Stimulated activated CD4-positive, alpha-beta T cell treated with anti-CD3 and anti-CD28 coated beads, Interleukin-2, amount 100 ng/mL, for 4 hours (primary cell): Measurements from ENCODE around the gene AVPR2.

Experiments
- DNase-seq: peaks from one replicate; pipeline ENCODE4 v3.0.0-alpha.2; 2020; ENCODE audit warnings: low read depth

The AVPR2 gene

GRCh38 chrX:153903991-153904957, at the start of gene AVPR2:
Gene AVPR2 (plus strand): TSS chrX:153904673. CDS start chrX:153905146, 473 bp downstream.
- DNase-seq: no peak

DNA sequence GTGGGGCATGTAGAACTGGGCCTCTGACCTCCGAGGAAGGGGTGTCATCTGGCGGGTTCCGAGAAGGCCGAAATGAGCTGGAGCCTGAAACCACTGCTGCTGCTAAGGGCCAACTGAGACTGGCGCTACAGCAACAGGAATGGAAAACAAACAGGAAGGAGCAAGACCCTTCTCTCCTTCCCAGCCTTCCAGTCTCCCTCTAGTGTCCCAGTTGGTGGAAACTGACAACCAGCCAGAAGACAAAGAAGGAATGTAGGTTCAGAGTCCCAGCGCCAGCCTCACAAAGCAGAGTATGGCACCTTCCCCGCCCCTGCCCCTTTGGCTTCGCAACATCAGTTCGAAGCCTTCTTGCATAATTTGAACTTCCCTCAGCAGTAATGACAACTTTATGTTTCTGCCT, 49.8 kb upstream of the AVPR2 start:
- DNase-seq: no peak

DNA sequence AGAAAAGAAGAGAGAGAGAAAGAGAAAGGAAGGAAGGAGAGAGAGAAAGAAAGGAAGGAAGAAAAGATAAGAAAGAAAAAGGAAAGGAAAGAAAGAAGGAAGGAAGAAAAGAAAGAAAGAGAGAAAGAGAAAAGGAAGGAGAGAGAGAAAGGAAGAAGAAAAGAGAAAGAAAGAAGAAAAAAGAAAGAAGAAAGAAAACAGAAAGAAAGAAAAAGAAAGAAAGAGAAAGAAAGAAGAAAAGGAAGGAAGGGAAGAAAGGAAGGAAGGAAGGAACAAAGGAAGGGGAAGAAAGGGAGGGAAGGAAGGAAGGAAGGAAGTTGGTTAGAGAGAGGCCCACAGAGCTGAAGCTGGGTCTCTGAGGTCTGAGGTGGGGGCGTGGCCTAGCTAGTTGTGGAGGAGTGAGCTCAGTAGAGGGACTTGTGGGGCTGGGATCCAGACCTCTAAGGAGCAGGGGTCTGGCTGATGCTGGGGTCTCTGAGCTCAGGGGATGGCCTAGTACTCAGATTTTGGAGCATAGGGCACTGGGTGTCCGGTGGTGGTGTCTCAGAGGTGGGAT, 47.0 kb upstream of the AVPR2 start:
- no peak for DNase-seq

DNA sequence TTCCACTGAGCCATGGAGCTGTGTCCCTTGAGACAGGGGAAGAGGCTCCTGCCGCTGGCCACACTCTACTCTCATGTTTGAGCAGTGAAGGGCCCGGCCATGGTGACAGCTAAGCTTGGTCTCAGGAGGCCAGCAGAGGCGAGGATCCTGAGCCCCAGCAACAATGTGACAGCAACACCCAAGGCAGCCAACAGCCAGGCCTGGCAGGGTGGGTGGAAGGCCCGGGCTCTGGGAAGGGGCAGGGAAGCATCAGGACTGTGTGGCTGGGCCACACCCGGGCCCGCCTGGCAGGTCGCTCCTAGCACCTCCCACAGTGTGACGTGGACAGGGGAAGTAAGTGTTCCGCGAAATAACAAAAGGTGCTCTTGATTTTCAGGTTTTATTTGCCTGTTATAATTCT, 43.3 kb upstream of the AVPR2 start:
- DNase-seq: no peak

GRCh38 chrX:153861733-153862310, 42.7 kb upstream of the AVPR2 start:
- no peak for DNase-seq

DNA sequence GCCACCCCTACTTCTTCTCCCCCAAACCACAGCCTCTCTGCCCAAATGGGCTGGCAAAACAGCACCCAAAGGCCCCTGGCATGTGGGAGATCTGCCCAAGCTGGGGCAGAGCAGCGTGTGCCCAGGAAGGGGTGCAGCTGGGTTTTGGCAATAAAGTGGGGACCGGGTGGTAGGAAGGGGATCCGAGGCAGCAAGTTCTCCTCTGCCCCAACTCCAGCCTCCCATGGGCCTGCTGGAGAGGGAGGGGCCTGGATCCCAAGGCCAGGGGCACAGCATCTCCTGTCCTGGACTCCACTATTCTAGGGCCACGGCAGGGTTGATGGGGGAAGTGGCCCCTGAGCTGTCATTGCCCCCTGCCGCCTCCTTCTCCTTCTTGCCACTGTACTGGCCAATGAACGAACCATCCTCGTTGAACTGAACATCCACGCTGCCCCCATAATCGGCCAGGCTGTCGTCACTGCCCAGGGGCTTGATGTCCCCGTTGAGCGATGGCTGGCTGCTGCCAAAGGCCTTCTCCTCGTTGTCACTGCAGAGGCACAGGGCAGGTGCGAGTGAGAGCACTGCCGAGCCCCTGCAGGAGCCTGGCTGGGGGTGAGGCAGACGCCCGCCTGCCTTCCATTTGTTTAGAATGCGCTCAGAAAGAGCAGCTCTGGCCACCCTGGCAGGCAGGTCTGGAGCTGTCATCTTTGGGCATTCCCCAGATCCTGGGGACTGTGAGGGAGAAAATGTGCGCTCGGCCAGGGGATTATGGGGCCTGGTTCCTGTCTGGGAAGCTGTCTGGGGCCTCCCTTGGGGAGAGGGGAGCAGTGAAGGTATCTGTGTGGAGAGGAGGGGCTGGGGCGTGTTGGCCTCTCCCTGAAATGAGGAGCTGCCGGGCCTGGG, 41.9 kb upstream of the AVPR2 start:
- no peak for DNase-seq

GRCh38 chrX:153863251-153863991, 41.1 kb upstream of the AVPR2 start:
- no peak for DNase-seq

- no peak for DNase-seq
Measured at GRCh38 chrX:153864101-153864500, 40.4 kb upstream of the AVPR2 start.

DNA sequence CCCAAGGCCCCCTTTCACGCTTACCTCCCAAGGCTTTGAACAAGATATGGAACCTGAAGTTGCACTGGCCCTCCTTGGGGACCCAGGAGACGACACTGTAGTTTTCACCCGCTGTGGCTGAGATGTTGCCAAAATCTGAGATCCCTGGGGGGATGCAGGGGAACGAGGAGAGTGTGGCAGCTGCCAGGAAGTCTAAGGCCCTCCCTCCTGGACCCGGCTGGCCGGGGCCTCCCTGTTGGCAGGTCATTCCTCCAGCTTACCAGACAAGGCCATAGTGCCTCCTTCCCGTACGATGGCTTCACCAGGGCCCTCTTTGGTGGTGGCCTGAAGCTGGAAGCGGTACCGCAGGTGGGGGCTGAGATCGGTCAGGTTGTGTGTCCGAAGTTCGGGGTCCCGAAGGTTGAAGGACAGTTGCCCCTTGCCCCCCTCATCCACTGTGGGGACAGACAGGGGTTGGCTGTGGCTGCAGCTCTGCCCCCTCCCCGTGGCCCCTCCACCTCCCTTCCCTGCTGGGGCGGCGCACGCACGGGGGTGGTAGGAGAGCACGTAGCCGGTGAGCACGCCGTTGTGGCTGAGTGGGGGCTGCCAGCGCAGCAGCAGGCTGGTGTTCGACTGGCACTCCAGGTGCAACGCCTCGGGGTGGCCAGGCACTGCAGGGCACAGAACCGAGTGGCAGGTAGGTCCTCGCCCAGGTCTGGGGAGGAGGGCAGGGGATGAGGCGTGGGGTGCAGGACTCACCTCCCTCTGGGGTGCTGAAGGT, 39.7 kb upstream of the AVPR2 start:
- DNase-seq: no peak

- DNase-seq: no peak
Measured at GRCh38 chrX:153865321-153865580, 39.2 kb upstream of the AVPR2 start.

DNA sequence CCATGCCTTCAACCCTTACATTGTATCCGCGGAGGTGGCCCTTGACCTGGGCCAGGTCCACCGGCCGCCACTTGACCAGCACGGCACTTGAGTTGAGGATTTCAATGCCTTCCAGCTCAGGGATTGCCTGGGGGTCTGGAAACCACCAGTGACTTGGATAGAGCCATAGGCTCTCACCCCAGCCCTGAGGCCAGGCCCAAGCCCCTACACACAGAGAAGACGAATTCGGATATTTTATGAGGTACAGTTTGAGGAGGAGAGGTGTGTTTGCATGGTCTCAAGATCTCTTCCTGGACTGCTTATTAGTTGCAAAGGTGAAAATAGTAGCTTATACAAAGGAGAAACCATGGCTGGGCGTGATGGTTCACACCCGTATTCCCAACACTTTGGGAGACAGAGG, 38.8 kb upstream of the AVPR2 start:
- DNase-seq: no peak

- DNase-seq: no peak
Measured at GRCh38 chrX:153866302-153867019, 38.0 kb upstream of the AVPR2 start.

DNA sequence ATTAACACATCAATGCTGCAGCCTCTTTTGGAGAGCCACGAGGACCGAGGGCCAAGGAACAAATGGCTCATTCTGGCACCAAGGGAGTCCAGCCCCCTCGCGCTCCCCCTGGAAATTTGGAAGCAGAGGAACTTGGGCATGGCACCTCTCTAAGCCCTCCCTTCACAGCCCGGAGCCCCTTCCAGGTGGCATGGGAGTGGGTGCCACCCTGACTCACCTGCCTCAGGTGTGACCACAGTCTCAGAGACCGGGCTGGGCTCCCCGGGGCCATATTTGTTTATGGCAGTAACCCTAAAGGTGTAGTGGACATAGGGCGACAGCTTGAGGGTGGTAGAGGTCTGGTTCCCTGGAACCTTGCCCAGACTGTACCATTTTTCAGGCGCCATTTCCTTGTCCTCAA, 37.3 kb upstream of the AVPR2 start:
- no peak for DNase-seq

DNA sequence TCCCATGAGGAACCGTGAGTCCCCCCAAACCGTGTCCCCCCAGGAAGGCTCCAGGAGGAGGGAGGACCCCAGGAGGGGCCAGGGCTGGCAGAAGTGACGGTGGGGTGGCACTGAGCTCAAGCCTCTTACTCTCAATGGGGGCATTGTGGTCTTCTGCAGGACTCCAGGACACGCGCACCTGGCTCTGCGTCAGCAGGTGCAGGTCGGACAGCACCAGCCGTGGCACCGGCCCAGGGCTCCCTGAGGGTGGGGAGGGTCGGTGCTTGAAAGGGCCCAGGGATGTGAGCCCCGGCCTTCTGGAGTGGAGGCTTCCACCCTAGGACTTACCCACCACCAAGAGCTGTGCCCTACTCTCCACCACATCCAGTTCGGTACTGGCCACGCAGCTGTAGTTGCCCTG, 36.8 kb upstream of the AVPR2 start:
- no peak for DNase-seq

GRCh38 chrX:153868576-153869472, 35.6 kb upstream of the AVPR2 start:
- no peak for DNase-seq

DNA sequence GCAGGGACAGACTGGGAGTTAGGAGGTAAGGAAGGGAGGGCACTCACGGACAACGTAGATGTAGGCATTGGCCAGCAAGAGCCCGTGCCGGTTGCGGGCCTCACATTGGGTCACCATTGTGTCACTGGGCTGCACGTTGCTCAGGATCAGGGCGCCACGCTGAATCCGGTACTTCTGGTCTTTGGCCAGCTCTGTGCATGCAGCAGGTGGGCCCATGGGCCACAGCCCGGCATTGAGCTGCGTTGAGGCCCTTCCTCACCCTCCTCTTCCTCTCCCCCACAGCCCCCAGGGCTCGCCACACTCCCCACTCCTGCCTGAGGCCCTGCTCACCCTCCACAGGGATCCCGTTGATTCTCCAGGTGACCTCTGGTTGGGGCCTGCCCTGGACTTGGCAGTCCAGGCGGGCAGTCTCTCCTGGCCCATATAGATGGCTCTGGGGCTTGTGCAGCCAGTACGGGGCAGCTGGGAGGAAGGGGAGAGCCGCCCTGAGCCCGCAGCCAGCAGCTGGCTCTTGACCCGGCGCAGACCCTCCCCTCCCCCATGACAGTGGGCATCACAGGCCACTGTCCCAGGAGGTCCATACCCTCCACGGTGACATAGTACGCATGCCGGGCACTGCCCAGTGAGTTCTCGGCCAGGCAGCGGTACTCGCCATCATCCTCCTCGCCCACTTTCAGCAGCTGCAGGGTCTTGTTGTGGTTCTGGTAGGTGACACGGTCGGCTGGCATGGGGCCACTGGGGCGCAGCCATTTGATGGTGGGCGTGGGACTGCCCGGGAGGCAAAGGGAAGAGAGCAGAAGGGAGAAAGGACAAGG, 34.8 kb upstream of the AVPR2 start:
- no peak for DNase-seq

- no peak for DNase-seq
Measured at GRCh38 chrX:153870288-153870690, 34.2 kb upstream of the AVPR2 start.

DNA sequence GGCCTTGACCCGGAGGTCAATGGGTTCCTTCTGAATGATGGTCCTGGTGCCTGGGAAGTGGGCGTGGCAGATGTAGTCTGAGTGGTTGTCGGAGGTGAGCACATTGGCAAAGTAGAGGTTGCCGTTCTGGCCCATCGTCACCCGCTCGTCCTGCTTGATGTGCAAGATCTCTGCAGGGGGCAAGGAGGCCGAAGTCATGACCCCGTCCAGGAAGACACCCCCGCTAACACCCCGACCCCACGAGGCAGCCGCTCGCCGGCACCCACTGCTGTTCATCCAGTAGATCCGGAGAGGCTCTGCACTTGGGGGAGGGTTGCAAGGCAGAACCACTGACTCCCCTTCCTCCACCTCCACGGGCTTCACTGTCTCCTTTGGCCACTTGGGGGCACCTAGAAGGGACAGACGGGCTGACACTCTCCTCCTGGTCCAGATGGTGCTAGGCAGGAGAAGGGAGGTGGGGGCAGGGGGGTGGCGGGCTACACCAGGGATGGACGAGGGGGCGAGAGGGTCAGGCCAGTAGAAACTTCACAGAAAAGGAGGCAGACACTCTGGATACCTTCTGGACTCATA, 33.6 kb upstream of the AVPR2 start:
- DNase-seq: no peak
